ENCODE results near the gene CD300A.

DNA sequence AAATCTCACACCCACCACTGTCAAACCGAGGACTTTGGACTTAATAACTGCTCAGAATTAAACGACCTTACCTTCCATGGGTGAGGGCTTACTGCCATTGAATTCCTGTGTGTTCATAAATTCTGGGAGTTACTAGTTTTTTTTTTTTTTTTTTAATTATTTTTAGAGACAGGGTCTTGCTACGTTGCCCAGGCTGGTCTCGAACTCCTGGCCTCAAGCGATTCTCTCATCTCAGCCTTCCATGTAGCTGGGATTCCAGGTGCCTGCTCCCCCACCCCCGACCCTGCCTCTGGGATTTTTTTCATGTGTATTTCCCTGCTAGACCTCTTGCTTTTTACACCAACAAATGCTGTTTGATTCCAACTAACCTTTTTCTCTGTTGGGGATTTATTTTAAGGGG lies 14.9 kb upstream of the CD300A start:
- no peak for TF ChIP-seq POLR2A (IDR thresholded peaks at IDR 0.05)
- TF ChIP-seq, protein P1, sequence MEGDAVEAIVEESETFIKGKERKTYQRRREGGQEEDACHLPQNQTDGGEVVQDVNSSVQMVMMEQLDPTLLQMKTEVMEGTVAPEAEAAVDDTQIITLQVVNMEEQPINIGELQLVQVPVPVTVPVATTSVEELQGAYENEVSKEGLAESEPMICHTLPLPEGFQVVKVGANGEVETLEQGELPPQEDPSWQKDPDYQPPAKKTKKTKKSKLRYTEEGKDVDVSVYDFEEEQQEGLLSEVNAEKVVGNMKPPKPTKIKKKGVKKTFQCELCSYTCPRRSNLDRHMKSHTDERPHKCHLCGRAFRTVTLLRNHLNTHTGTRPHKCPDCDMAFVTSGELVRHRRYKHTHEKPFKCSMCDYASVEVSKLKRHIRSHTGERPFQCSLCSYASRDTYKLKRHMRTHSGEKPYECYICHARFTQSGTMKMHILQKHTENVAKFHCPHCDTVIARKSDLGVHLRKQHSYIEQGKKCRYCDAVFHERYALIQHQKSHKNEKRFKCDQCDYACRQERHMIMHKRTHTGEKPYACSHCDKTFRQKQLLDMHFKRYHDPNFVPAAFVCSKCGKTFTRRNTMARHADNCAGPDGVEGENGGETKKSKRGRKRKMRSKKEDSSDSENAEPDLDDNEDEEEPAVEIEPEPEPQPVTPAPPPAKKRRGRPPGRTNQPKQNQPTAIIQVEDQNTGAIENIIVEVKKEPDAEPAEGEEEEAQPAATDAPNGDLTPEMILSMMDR (IDR thresholded peaks at IDR 0.05) = no peak
